HepG2 (cell line): ENCODE data around the gene PIAS3. TPM values are rescaled to one million over a fixed set of nuclear protein-coding genes. Genes with fewer than 3 reads are reported as not detected.

Source experiments
- CENPT ChIP-seq: sonication (generic); formaldehyde crosslinking; IDR thresholded peaks from 2 replicates; pipeline ENCODE4 v1.8.0; 2022; ENCODE audit warnings: low read depth, mild to moderate bottlenecking, moderate library complexity, missing genetic modification reagents
- CENPX ChIP-seq: sonication (generic); formaldehyde crosslinking; IDR thresholded peaks from 2 replicates; pipeline ENCODE4 v1.9.0; 2021; ENCODE audit warnings: mild to moderate bottlenecking, missing genetic modification reagents, moderate library complexity
- FOXA3 ChIP-seq: IDR thresholded peaks from 2 replicates; pipeline ENCODE4 v1.6.1; 2016; ENCODE audit warnings: missing genetic modification reagents, missing compliant biosample characterization
- HDAC2 ChIP-seq: sonication (generic); formaldehyde crosslinking; IDR thresholded peaks from 2 replicates; pipeline ENCODE4 v1.4.0; 2020; ENCODE audit warnings: missing genetic modification reagents
- JUND ChIP-seq: sonication (generic); formaldehyde crosslinking; IDR thresholded peaks from 2 replicates; pipeline ENCODE4 v1.8.0; 2022; ENCODE audit warnings: mild to moderate bottlenecking, missing genetic modification reagents
- MEIS2 ChIP-seq: sonication (generic); formaldehyde crosslinking; IDR thresholded peaks from 2 replicates; pipeline ENCODE4 v1.9.0; 2021; ENCODE audit warnings: mild to moderate bottlenecking, missing genetic modification reagents
- NFATC3 ChIP-seq: sonication (generic); formaldehyde crosslinking; IDR thresholded peaks from 2 replicates; pipeline ENCODE4 v1.5.1; 2020; ENCODE audit warnings: mild to moderate bottlenecking, missing genetic modification reagents
- NFIB ChIP-seq: sonication (generic); formaldehyde crosslinking; IDR thresholded peaks from 2 replicates; pipeline ENCODE4 v1.9.0; 2021; ENCODE audit warnings: missing genetic modification reagents, mild to moderate bottlenecking, borderline replicate concordance
- NR2F2 ChIP-seq: IDR thresholded peaks from 2 replicates; pipeline ENCODE4 v1.6.1; 2012; ENCODE audit warnings: low read depth, inconsistent platforms, borderline replicate concordance
- U2AF1 ChIP-seq: fragments of 200-400 bp; formaldehyde crosslinking; optimal IDR thresholded peaks from 2 replicates; pipeline ENCODE3; 2017; ENCODE audit warnings: mild to moderate bottlenecking, low read depth, low read length
- ZMYM4 ChIP-seq: sonication (generic); formaldehyde crosslinking; IDR thresholded peaks from 2 replicates; pipeline ENCODE4 v1.8.1; 2023; ENCODE audit warnings: mild to moderate bottlenecking, missing genetic modification reagents
- ZNF232 ChIP-seq: sonication (generic); formaldehyde crosslinking; IDR thresholded peaks from 2 replicates; pipeline ENCODE4 v1.4.0; 2020; ENCODE audit warnings: missing genetic modification reagents, borderline replicate concordance
- polyA plus RNA-seq, 8 experiments: library from polyadenylated mRNA; depleted of rRNA in 3 of 8; stranded (reverse) in 7 of 8; unstranded in 1 of 8; fragments of >200 nt; fragmentation: Illumina TruSeq in 4 of 8; extraction: Trizol in 4 of 8; gene quantifications; 2 replicates each; pipeline versions ENCODE4 v1.2.1 to v1.2.3, GENCODE V29; 2011 to 2016; ENCODE audit warnings: low read depth in 4 of 8, missing spikeins in 1 of 8, mixed read lengths in 1 of 8; ENCODE audit not compliant: insufficient read depth in 1 of 8
- total RNA-seq, 5 experiments: library from RNA; depleted of rRNA; stranded (reverse); fragments of >200 nt; fragmentation: Illumina TruSeq; extraction: Trizol; gene quantifications; 2 replicates each; pipeline ENCODE4 v1.2.3, GENCODE V29; 2016; ENCODE audit warnings: low read depth in 1 of 5
- TF ChIP-seq, protein P1 (sequence below): IDR thresholded peaks from 2 replicates; pipeline ENCODE4 v1.6.1; 2012; ENCODE audit warnings: low read depth, low read length, improper control_type of control experiment
- TF ChIP-seq, protein P2 (sequence below): sonication (generic); formaldehyde crosslinking; IDR thresholded peaks from 2 replicates; pipeline ENCODE4 v1.5.0; 2020; ENCODE audit warnings: mild to moderate bottlenecking, missing genetic modification reagents, moderate library complexity
- TF ChIP-seq, protein P3 (sequence below): IDR thresholded peaks from 2 replicates; pipeline ENCODE4 v1.6.1; 2016; ENCODE audit warnings: mild to moderate bottlenecking
- TF ChIP-seq, protein P4 (sequence below): sonication (generic); formaldehyde crosslinking; IDR thresholded peaks from 2 replicates; pipeline ENCODE4 v1.5.0; 2020; ENCODE audit warnings: mild to moderate bottlenecking, missing genetic modification reagents
- TF ChIP-seq, protein P5 (sequence below): sonication (generic); formaldehyde crosslinking; IDR thresholded peaks from 2 replicates; pipeline ENCODE4 v1.4.0; 2020; ENCODE audit warnings: mild to moderate bottlenecking, missing genetic modification reagents
- TF ChIP-seq, protein P6 (sequence below): sonication (generic); formaldehyde crosslinking; conservative IDR thresholded peaks from 2 replicates; pipeline ENCODE4 v1.4.0; 2020; ENCODE audit warnings: missing genetic modification reagents

The PIAS3 gene
- total and polyA plus RNA-seq, 2 of the 13 experiments (the other 11 are each of a cell fraction or from before 2014, with no cell fraction given): 3.7 to 8.0 TPM

DNA sequence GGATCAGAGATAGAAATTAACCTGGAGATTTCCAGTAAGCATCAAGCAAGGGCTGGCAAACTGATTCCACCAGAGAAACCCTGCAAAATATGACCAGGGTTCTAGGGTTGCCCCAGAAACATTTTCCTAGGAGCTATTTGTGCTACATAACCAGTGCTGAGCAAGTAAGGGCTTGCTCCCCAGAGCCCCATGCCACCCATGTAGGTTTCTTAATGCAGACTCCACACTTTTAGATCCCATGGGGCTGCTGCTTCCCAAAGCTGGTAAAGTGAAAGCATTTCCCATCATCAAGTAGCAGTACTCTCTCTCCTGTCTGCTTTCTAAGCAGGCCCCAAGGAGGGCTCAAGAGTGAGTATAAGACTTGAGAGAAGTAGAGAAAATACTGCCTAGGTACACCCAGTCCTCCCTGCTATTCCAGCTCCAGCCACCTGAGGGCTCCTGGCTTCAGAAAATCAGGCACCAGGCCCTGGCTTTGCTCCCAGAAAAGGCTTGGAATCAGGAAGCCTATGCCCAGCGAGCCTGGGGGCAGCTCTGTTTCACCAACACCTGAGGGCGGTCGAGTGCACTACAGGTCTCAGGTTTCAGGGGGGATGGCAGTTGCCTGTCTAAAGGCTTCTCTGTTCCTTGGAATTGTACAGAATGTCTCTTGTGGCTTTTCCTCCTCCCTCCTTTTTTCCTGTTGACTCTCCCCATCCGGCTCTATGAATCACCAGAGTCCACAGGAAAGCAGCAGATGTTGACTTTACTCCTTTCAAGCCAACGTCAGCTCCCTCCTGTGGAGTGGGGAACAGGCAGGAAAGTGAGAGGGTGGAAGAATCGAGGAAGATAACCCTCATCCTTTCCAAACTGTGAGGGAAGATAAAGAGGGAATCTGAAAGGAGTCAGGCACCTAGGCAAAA, 33.0 kb upstream of the PIAS3 start (continued):
- TF ChIP-seq FOXA3 (CRISPR knock-in tag) (peak; percentile 94), ZNF232 (peak; percentile 73; the same call in 1 of the 2 replicates), CENPX (CRISPR knock-in tag) (no peak), JUND (peak; percentile 85; the same call in 1 of the 2 replicates), MEIS2 (CRISPR knock-in tag) (peak; percentile 79), HDAC2 (CRISPR knock-in tag) (peak; percentile 85), U2AF1 (no peak), ZMYM4 (peak; percentile 67), CENPT (CRISPR knock-in tag) (no peak), NR2F2 (no peak), NFATC3 (CRISPR knock-in tag) (no peak), NFIB (CRISPR knock-in tag) (no peak)
- TF ChIP-seq, protein P1, sequence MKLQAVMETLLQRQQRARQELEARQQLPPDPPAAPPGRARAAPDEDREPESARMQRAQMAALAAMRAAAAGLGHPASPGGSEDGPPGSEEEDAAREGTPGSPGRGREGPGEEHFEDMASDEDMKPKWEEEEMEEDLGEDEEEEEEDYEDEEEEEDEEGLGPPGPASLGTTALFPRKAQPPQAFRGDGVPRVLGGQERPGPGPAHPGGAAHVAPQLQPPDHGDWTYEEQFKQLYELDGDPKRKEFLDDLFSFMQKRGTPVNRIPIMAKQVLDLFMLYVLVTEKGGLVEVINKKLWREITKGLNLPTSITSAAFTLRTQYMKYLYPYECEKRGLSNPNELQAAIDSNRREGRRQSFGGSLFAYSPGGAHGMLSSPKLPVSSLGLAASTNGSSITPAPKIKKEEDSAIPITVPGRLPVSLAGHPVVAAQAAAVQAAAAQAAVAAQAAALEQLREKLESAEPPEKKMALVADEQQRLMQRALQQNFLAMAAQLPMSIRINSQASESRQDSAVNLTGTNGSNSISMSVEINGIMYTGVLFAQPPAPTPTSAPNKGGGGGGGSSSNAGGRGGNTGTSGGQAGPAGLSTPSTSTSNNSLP: no peak; the same call in none of the 2 replicates
- TF ChIP-seq, protein P2, sequence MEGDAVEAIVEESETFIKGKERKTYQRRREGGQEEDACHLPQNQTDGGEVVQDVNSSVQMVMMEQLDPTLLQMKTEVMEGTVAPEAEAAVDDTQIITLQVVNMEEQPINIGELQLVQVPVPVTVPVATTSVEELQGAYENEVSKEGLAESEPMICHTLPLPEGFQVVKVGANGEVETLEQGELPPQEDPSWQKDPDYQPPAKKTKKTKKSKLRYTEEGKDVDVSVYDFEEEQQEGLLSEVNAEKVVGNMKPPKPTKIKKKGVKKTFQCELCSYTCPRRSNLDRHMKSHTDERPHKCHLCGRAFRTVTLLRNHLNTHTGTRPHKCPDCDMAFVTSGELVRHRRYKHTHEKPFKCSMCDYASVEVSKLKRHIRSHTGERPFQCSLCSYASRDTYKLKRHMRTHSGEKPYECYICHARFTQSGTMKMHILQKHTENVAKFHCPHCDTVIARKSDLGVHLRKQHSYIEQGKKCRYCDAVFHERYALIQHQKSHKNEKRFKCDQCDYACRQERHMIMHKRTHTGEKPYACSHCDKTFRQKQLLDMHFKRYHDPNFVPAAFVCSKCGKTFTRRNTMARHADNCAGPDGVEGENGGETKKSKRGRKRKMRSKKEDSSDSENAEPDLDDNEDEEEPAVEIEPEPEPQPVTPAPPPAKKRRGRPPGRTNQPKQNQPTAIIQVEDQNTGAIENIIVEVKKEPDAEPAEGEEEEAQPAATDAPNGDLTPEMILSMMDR (CRISPR knock-in tag): peak; percentile 98
- TF ChIP-seq, protein P3, sequence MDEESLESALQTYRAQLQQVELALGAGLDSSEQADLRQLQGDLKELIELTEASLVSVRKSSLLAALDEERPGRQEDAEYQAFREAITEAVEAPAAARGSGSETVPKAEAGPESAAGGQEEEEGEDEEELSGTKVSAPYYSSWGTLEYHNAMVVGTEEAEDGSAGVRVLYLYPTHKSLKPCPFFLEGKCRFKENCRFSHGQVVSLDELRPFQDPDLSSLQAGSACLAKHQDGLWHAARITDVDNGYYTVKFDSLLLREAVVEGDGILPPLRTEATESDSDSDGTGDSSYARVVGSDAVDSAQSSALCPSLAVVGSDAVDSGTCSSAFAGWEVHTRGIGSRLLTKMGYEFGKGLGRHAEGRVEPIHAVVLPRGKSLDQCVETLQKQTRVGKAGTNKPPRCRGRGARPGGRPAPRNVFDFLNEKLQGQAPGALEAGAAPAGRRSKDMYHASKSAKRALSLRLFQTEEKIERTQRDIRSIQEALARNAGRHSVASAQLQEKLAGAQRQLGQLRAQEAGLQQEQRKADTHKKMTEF (CRISPR knock-in tag): peak; percentile 80
- TF ChIP-seq, protein P4, sequence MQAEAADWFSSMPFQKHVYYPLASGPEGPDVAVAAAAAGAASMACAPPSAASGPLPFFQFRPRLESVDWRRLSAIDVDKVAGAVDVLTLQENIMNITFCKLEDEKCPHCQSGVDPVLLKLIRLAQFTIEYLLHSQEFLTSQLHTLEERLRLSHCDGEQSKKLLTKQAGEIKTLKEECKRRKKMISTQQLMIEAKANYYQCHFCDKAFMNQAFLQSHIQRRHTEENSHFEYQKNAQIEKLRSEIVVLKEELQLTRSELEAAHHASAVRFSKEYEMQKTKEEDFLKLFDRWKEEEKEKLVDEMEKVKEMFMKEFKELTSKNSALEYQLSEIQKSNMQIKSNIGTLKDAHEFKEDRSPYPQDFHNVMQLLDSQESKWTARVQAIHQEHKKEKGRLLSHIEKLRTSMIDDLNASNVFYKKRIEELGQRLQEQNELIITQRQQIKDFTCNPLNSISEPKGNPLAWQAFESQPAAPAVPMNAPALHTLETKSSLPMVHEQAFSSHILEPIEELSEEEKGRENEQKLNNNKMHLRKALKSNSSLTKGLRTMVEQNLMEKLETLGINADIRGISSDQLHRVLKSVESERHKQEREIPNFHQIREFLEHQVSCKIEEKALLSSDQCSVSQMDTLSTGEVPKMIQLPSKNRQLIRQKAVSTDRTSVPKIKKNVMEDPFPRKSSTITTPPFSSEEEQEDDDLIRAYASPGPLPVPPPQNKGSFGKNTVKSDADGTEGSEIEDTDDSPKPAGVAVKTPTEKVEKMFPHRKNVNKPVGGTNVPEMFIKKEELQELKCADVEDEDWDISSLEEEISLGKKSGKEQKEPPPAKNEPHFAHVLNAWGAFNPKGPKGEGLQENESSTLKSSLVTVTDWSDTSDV (CRISPR knock-in tag): no peak
- TF ChIP-seq, protein P5, sequence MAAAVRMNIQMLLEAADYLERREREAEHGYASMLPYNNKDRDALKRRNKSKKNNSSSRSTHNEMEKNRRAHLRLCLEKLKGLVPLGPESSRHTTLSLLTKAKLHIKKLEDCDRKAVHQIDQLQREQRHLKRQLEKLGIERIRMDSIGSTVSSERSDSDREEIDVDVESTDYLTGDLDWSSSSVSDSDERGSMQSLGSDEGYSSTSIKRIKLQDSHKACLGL (CRISPR knock-in tag): no peak
- TF ChIP-seq, protein P6, sequence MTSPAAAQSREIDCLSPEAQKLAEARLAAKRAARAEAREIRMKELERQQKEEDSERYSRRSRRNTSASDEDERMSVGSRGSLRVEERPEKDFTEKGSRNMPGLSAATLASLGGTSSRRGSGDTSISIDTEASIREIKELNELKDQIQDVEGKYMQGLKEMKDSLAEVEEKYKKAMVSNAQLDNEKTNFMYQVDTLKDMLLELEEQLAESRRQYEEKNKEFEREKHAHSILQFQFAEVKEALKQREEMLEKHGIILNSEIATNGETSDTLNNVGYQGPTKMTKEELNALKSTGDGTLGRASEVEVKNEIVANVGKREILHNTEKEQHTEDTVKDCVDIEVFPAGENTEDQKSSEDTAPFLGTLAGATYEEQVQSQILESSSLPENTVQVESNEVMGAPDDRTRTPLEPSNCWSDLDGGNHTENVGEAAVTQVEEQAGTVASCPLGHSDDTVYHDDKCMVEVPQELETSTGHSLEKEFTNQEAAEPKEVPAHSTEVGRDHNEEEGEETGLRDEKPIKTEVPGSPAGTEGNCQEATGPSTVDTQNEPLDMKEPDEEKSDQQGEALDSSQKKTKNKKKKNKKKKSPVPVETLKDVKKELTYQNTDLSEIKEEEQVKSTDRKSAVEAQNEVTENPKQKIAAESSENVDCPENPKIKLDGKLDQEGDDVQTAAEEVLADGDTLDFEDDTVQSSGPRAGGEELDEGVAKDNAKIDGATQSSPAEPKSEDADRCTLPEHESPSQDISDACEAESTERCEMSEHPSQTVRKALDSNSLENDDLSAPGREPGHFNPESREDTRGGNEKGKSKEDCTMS: no peak
